T-cell (primary cell): Measurements from ENCODE around the gene DOCK1. TPM values are rescaled to one million over a fixed set of nuclear protein-coding genes. Genes with fewer than 3 reads are reported as not detected.

Source experiments
- ATAC-seq, 4 experiments: fragments of 200-7000 bp in 3 of 4; fragments of 150-1000 bp in 1 of 4; cut with Tn5 transposase; replicated peaks in 1 of 4; 1 replicate in 3 of 4; 2 replicates in 1 of 4; pipeline ENCODE4 v1.10.0; 2021; ENCODE audit warnings: moderate library complexity in 3 of 4, mild to moderate bottlenecking in 2 of 4, moderate number of reproducible peaks in 1 of 4
- CTCF ChIA-PET, 2 donors: fragments of 300-600 bp; sonication (Branson Sonifier 250); formaldehyde crosslinking; loops; one replicate each; lab custom pipeline; 2022; ENCODE audit warnings: antibody characterized with exemption in 2 of 2; lab: Charles Lee
- POLR2A ChIA-PET, 2 donors: fragments of 300-600 bp; sonication (Branson Sonifier 250); formaldehyde crosslinking; loops; one replicate each; lab custom pipeline; 2022; ENCODE audit warnings: antibody characterized with exemption in 2 of 2; lab: Charles Lee
- DNase-seq, 35 experiments: peaks; one replicate each; pipeline versions ENCODE4 v3.0.0 to v3.0.0-alpha.2; 2013 to 2023
- H3K27ac ChIP-seq: one replicate; pipeline ENCODE4 v1.5.1; 2013; ENCODE audit warnings: low read length
- H3K27me3 ChIP-seq, 2 experiments: replicated peaks in 1 of 2; 1 replicate in 1 of 2; 2 replicates in 1 of 2; pipeline versions ENCODE4 v1.6.1 to v1.7.0; 2013; ENCODE audit warnings: low read length in 1 of 2, mixed read lengths in 1 of 2; ENCODE audit not compliant: control insufficient read depth in 2 of 2, insufficient read depth in 2 of 2; ENCODE audit errors: extremely low read depth in 1 of 2
- H3K36me3 ChIP-seq, 2 donors: 1 replicate in 1 of 2; 2 replicates in 1 of 2; pipeline versions ENCODE4 v1.6.1 to v1.7.0; 2013; ENCODE audit warnings: low read length in 1 of 2; ENCODE audit not compliant: control insufficient read depth in 2 of 2, insufficient read depth in 1 of 2; ENCODE audit errors: extremely low read depth in 1 of 2
- H3K4me1 ChIP-seq, 2 experiments: 1 replicate in 1 of 2; 2 replicates in 1 of 2; pipeline versions ENCODE4 v1.6.1 to v1.7.0; 2013; ENCODE audit warnings: low read length in 2 of 2, mixed read lengths in 1 of 2; ENCODE audit not compliant: insufficient read depth in 2 of 2, control insufficient read depth in 1 of 2; ENCODE audit errors: extremely low read depth in 1 of 2
- H3K4me3 ChIP-seq, 2 donors: 1 replicate in 1 of 2; 2 replicates in 1 of 2; pipeline versions ENCODE4 v1.5.1 to v1.7.0; 2013; ENCODE audit warnings: mild to moderate bottlenecking in 2 of 2, low read length in 1 of 2, moderate library complexity in 1 of 2; ENCODE audit not compliant: control insufficient read depth in 1 of 2; ENCODE audit errors: extremely low read depth in 1 of 2
- H3K9me3 ChIP-seq: 2 replicates; pipeline ENCODE4 v1.7.0; 2013
- H3K27ac Mint-ChIP-seq, 2 donors: one replicate each; pipeline ENCODE4 v1.8.0; 2020 to 2021; ENCODE audit warnings: mild to moderate bottlenecking in 2 of 2, mixed read lengths in 2 of 2
- H3K27me3 Mint-ChIP-seq, 2 donors: one replicate each; pipeline ENCODE4 v1.8.0; 2021 to 2022; ENCODE audit warnings: mixed read lengths in 2 of 2
- H3K36me3 Mint-ChIP-seq: one replicate; pipeline ENCODE4 v1.8.0; 2021; ENCODE audit warnings: mixed read lengths
- H3K4me1 Mint-ChIP-seq, 3 donors: one replicate each; pipeline ENCODE4 v1.8.0; 2020 to 2022; ENCODE audit warnings: mixed read lengths in 3 of 3, mild to moderate bottlenecking in 1 of 3
- H3K4me3 Mint-ChIP-seq, 3 donors: one replicate each; pipeline ENCODE4 v1.8.0; 2020 to 2022; ENCODE audit warnings: mild to moderate bottlenecking in 3 of 3, mixed read lengths in 3 of 3, moderate library complexity in 3 of 3
- H3K9me3 Mint-ChIP-seq, 3 donors: one replicate each; pipeline ENCODE4 v1.8.0; 2020 to 2022; ENCODE audit warnings: mixed read lengths in 3 of 3
- WGBS: methylation state at CpG from one replicate; pipeline ENCODE4 v1.1.5; 2013; ENCODE audit warnings: missing lambda C conversion rate; ENCODE audit not compliant: insufficient coverage; 5-methylcytosine and 5-hydroxymethylcytosine counted together
- total RNA-seq, 35 experiments: library from RNA in 6 of 35; stranded (reverse) in 6 of 35; fragments of 120-200 nt in 1 of 35; gene quantifications; one replicate each; pipeline versions ENCODE4 v1.2.1 to v1.2.4 and lab custom pipeline; 2013 to 2026

DOCK1 gene
- total RNA-seq, 5 donors from 2014 or later (not counting 1 experiment from before 2014, with no cell fraction given): 0.18 to 0.53 (median 0.37) TPM

- no peaks in the 10 kb centered on the region for H3K4me1 ChIP-seq
- H3K36me3 ChIP-seq: no peaks in the 10 kb centered on the region
- Mint-ChIP-seq H3K27ac (no peak overlapping the region), H3K27me3 (peaks cover 3 to 20% of the 10 kb centered on the region in 2 donors), H3K4me1 (no peaks in the 10 kb centered on the region), H3K4me3 (no peak overlapping the region), H3K9me3 (peaks cover 0 to 4% (median 2%) of the 10 kb centered on the region in 3 donors), H3K36me3 (no peaks in the 10 kb centered on the region)
- ChIA-PET CTCF (no interaction called here), POLR2A (no interaction called here)
- H3K4me3 ChIP-seq: no peak overlapping the region
- DNase-seq (no peak), ATAC-seq (no peak)
- no peak overlapping the region for H3K27ac ChIP-seq
- peaks cover 0 to 10% of the 10 kb centered on the region in 2 experiments for H3K27me3 ChIP-seq
- WGBS: 97% methylated on average over 8 of the region's 10 CpGs
- no peaks in the 10 kb centered on the region for H3K9me3 ChIP-seq
Observed at GRCh38 chr10:127275793-127276450, 370.7 kb downstream of the DOCK1 start.

GRCh38 chr10:127276794-127277462, 371.7 kb downstream of the DOCK1 start:
- 43% methylated on average over 2 of the region's 4 CpGs for WGBS
- H3K4me1 Mint-ChIP-seq: peaks cover 0 to 2% (median under 1%) of the 10 kb centered on the region in 3 donors
- no peaks in the 10 kb centered on the region for H3K36me3 ChIP-seq
- H3K27me3 Mint-ChIP-seq: peaks cover 3 to 25% of the 10 kb centered on the region in 2 donors
- H3K4me3 ChIP-seq: no peak overlapping the region
- H3K9me3 Mint-ChIP-seq: peaks cover 0 to 4% (median 2%) of the 10 kb centered on the region in 3 donors
- ChIA-PET POLR2A (no interaction called here), CTCF (no interaction called here)
- H3K27me3 ChIP-seq: peaks cover 0 to 10% of the 10 kb centered on the region in 2 experiments
- DNase-seq: no peak
- H3K9me3 ChIP-seq: no peaks in the 10 kb centered on the region
- H3K4me1 ChIP-seq: no peaks in the 10 kb centered on the region
- H3K27ac ChIP-seq: no peak overlapping the region
- H3K27ac Mint-ChIP-seq: no peak overlapping the region
- no peak overlapping the region for H3K4me3 Mint-ChIP-seq
- H3K36me3 Mint-ChIP-seq: no peaks in the 10 kb centered on the region
- no peak for ATAC-seq

DNA sequence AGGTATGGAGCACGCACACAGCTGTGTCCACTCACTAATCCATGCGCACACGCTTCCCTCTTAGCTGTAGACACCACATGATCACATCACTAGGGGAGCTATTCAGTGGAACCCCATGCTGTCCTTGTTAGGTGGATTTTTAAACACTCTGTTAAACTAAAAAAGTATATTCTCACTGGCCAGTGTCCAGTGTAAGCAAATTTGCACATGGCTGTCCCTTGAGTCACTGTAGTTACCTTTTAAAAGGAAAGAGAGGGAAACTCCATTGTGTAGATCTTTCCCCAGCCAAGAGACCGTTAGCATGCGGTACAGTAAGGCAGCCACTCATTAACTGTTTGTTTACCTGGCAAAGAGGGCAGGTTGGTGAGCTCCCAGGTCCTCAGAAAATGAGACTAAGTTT, 372.8 kb downstream of the DOCK1 start:
- H3K4me1 Mint-ChIP-seq: peaks cover 2 to 9% (median 8%) of the 10 kb centered on the region in 3 donors
- Histone ChIP-seq H3K36me3 (no peaks in the 10 kb centered on the region), H3K27me3 (peaks cover 0 to 12% of the 10 kb centered on the region in 2 experiments), H3K9me3 (no peaks in the 10 kb centered on the region), H3K4me3 (no peak overlapping the region), H3K4me1 (peaks cover 0 to 6% of the 10 kb centered on the region in 2 experiments), H3K27ac (no peak overlapping the region)
- WGBS: 67% methylated on average over 2 of the region's 5 CpGs
- peaks cover 3 to 31% of the 10 kb centered on the region in 2 donors for H3K27me3 Mint-ChIP-seq
- no peak for ATAC-seq
- CTCF ChIA-PET: no interaction called here
- H3K36me3 Mint-ChIP-seq: no peaks in the 10 kb centered on the region
- POLR2A ChIA-PET: no interaction called here
- H3K27ac Mint-ChIP-seq: no peak overlapping the region
- no peaks in the 10 kb centered on the region for H3K9me3 Mint-ChIP-seq
- DNase-seq: no peak
- no peak overlapping the region for H3K4me3 Mint-ChIP-seq

GRCh38 chr10:127279334-127279774, 374.1 kb downstream of the DOCK1 start:
- peaks cover 2 to 9% (median 8%) of the 10 kb centered on the region in 3 donors for H3K4me1 Mint-ChIP-seq

GRCh38 chr10:127280446-127280845, 375.2 kb downstream of the DOCK1 start:
- POLR2A ChIA-PET: no interaction called here
- no peak overlapping the region for H3K27ac ChIP-seq
- peaks cover 0 to 4% of the 10 kb centered on the region in 2 experiments for H3K27me3 ChIP-seq
- CTCF ChIA-PET: no interaction called here
- Mint-ChIP-seq H3K36me3 (no peaks in the 10 kb centered on the region), H3K27me3 (peaks cover 2 to 20% of the 10 kb centered on the region in 2 donors), H3K9me3 (no peaks in the 10 kb centered on the region), H3K4me1 (peaks cover 2 to 9% (median 8%) of the 10 kb centered on the region in 3 donors), H3K27ac (no peak overlapping the region), H3K4me3 (no peak overlapping the region)
- H3K36me3 ChIP-seq: no peaks in the 10 kb centered on the region
- WGBS: 80% methylated on average over 2 of the region's 4 CpGs
- H3K4me3 ChIP-seq: no peak overlapping the region
- ATAC-seq (no peak), DNase-seq (no peak)
- H3K4me1 ChIP-seq: peaks cover 0 to 6% of the 10 kb centered on the region in 2 experiments
- no peaks in the 10 kb centered on the region for H3K9me3 ChIP-seq

More at GRCh38 chr10:127279334-127279774, 374.1 kb downstream of the DOCK1 start:
- ChIA-PET POLR2A (no interaction called here), CTCF (interaction anchor here in 1 of 2 donors (0.6 kb wide), 1 partner anchor 587 kb away, joined by 3 read pairs; no protein-coding TSS in a partner anchor)
- no peak overlapping the region for H3K27ac Mint-ChIP-seq
- DNase-seq: no peak
- Histone ChIP-seq H3K27me3 (peaks cover 0 to 7% of the 10 kb centered on the region in 2 experiments), H3K4me1 (peaks cover 0 to 6% of the 10 kb centered on the region in 2 experiments), H3K4me3 (no peak overlapping the region), H3K27ac (no peak overlapping the region), H3K36me3 (no peaks in the 10 kb centered on the region), H3K9me3 (no peaks in the 10 kb centered on the region)
- no CpG with 5 or more reads among the region's 5 CpGs for WGBS
- no peaks in the 10 kb centered on the region for H3K36me3 Mint-ChIP-seq
- H3K27me3 Mint-ChIP-seq: peaks cover 3 to 26% of the 10 kb centered on the region in 2 donors
- no peak for ATAC-seq
- H3K4me3 Mint-ChIP-seq: no peak overlapping the region
- H3K9me3 Mint-ChIP-seq: no peaks in the 10 kb centered on the region

DNA sequence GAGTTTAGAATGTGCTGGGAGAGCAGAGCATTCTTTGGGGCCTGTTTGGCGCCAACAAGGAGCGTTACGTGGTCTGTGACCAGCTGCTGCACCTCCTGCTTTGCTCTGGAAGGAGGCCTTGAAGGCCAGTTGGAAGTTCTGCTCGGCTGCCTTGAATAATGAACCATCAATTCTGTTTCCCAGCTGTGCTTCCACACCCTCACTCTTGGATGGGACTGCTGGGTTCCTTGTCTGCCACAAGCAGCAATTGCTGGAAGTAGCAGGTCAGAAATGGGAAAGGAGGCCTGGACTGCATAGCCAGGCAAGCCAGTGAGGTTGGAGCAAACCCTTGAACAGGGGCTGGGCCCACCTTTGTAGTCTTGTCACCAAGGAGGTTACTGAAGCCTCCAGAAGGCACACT, 377.8 kb downstream of the DOCK1 start:
- no peak overlapping the region for H3K27ac ChIP-seq
- ChIA-PET POLR2A (no interaction called here), CTCF (no interaction called here)
- H3K4me1 ChIP-seq: peaks cover 0 to 6% of the 10 kb centered on the region in 2 experiments
- peaks cover 3% of the 10 kb centered on the region for H3K9me3 ChIP-seq
- H3K27me3 ChIP-seq: peaks cover 0 to 7% of the 10 kb centered on the region in 2 experiments
- H3K27ac Mint-ChIP-seq: no peak overlapping the region
- no peak overlapping the region for H3K4me3 ChIP-seq
- no peak for DNase-seq
- no peaks in the 10 kb centered on the region for H3K36me3 Mint-ChIP-seq
- H3K4me3 Mint-ChIP-seq: no peak overlapping the region
- 90% methylated on average over 3 of the region's 4 CpGs for WGBS
- ATAC-seq: no peak
- peaks cover 2 to 9% (median 8%) of the 10 kb centered on the region in 3 donors for H3K4me1 Mint-ChIP-seq
- peaks cover 3 to 32% of the 10 kb centered on the region in 2 donors for H3K27me3 Mint-ChIP-seq
- H3K9me3 Mint-ChIP-seq: peaks cover 1 to 8% (median 5%) of the 10 kb centered on the region in 3 donors
- H3K36me3 ChIP-seq: no peaks in the 10 kb centered on the region
